HUES6 (cell line): ENCODE results near the gene HOXC10.
A peak's percentile ranks its signal among the peaks of the same experiment; 100 is the strongest.

Source experiments
- H3K27ac ChIP-seq: 2 replicates; pipeline ENCODE4 v1.7.0; 2013; ENCODE audit warnings: low read depth, mild to moderate bottlenecking, low read length, inconsistent platforms
- H3K27me3 ChIP-seq: 2 replicates; pipeline ENCODE4 v1.6.1; 2013; ENCODE audit warnings: low read length; ENCODE audit not compliant: control insufficient read depth, insufficient read depth
- H3K36me3 ChIP-seq: 2 replicates; pipeline ENCODE4 v1.6.1; 2013; ENCODE audit warnings: low read length; ENCODE audit not compliant: control insufficient read depth, insufficient read depth
- H3K4me1 ChIP-seq: 2 replicates; pipeline ENCODE4 v1.6.1; 2013; ENCODE audit warnings: low read length; ENCODE audit not compliant: control insufficient read depth, insufficient read depth
- H3K4me3 ChIP-seq: 2 replicates; pipeline ENCODE4 v1.5.1; 2013; ENCODE audit warnings: low read depth, low read length
- H3K9ac ChIP-seq: one replicate; pipeline ENCODE4 v1.6.1; 2013; ENCODE audit warnings: mild to moderate bottlenecking, low read length
- H3K9me3 ChIP-seq: 2 replicates; pipeline ENCODE4 v1.6.1; 2013; ENCODE audit warnings: low read depth, low read length; ENCODE audit not compliant: control insufficient read depth, insufficient read depth

The HOXC10 gene

DNA sequence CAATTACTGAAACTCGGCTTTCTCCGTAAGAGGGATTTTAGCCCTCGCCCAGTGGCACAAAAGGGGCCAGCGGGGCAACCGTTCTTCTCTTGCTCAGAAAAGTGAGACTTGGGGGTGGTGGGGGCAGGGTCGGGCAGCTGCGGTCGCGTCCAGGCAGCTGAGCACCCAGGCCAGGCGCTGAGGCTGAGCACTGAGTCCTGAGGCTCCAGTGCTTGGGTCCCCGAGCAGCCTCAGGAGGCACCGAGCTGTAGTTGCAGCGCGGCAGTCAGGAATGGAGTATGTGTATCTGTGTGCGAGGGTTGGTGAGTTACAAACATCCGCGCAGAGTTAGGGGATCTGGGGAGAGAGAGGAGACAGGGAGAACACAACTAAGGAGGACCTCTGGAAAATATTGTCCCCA is 39.2 kb downstream of the HOXC10 start:
- Histone ChIP-seq H3K27ac (no peak overlapping the region), H3K36me3 (no peaks in the 10 kb centered on the region), H3K4me3 (no peak overlapping the region; the same call in 1 of the 2 replicates), H3K9ac (peak overlapping the region; percentile 60), H3K9me3 (no peaks in the 10 kb centered on the region), H3K4me1 (peaks cover 19% of the 10 kb centered on the region; the same call in 1 of the 2 replicates), H3K27me3 (peaks cover 100% of the 10 kb centered on the region)

DNA sequence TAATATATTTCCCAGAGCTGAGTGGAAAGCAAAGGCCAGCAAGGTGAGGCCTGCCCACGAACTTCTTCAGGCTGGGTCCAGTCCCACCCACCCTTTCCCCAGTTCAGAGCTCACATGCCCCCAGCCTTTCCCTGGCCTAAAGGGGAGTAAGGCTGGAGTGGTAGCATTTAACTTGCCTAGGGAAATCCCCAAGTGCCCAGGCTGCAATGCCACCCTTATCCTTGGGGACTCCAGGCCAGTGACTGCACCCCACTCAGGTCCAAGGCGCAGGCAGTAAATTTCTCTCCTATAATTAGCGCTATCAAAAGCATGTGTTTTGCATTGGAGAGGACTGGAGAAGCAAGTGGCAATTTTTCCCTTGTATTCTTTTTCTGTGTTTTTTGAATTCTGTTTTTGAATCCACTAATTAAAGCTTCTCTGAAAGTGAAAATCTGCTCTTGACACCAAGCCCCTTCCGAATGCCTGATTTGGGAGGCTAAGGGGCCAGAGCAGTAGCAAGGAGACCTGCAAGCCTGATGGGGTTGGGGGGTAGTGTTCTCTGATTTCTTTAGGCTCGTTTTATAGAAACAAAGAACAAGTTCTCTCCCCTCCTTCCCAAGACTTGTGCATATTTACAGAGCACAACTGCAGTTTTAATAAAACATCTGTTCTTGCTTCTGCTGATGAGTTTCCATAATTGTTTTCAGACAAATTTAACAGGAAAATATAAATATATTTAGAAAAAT is 39.8 kb downstream of the HOXC10 start:
- peak overlapping the region; percentile 60 for H3K9ac ChIP-seq
- no peaks in the 10 kb centered on the region for H3K9me3 ChIP-seq
- peaks cover 100% of the 10 kb centered on the region for H3K27me3 ChIP-seq
- H3K27ac ChIP-seq, result no peak overlapping the region
- no peaks in the 10 kb centered on the region for H3K36me3 ChIP-seq
- H3K4me3 ChIP-seq, result no peak overlapping the region
- peaks cover 23% of the 10 kb centered on the region for H3K4me1 ChIP-seq

DNA sequence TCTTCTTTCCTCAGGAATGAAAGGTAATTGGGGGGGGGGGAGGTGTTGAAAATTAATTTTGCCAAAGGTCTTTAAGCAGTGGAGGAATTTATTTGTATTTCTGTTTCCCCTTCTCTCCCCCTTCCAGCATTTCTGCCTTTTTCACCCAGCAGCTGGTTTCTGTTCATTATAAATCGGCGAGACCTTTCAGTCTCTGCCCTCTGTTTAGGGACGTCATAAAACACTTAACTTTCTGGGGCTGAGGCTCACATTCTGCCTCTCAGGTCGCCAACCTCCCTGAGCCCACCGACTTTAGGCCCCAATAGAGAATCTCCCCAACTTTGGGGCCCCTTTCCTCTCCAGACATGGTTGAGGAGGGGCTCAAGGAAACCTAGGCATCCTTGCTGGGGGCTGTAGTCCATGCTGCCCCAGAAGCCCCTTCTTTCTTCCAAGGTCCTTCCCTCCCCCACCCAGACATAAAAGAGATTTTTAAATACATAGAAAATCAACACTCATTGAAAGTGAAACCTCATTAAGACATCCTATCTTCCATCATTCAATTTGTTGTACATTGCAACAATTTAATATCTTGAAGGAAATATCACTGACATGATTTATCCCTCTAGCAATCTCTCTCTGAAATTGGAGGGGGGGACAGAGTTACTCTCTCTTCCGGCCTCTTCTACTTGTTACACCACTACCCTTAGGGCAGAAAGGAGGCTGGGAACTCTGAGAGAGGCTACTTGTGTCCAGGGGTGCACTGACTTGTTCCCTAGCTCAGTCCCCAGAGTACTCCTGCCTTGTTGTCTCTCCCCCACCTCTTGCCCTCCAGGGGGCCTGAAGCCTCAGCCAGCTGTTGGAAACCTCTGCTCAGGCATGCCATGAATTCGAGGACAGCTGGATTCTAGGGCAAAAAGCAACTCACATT is 40.8 kb downstream of the HOXC10 start:
- Histone ChIP-seq H3K27ac (no peak overlapping the region; the same call in 1 of the 2 replicates), H3K9me3 (no peaks in the 10 kb centered on the region), H3K4me1 (peaks cover 21% of the 10 kb centered on the region), H3K9ac (peak overlapping the region; percentile 68), H3K36me3 (no peaks in the 10 kb centered on the region), H3K4me3 (no peak overlapping the region), H3K27me3 (peaks cover 100% of the 10 kb centered on the region)

DNA sequence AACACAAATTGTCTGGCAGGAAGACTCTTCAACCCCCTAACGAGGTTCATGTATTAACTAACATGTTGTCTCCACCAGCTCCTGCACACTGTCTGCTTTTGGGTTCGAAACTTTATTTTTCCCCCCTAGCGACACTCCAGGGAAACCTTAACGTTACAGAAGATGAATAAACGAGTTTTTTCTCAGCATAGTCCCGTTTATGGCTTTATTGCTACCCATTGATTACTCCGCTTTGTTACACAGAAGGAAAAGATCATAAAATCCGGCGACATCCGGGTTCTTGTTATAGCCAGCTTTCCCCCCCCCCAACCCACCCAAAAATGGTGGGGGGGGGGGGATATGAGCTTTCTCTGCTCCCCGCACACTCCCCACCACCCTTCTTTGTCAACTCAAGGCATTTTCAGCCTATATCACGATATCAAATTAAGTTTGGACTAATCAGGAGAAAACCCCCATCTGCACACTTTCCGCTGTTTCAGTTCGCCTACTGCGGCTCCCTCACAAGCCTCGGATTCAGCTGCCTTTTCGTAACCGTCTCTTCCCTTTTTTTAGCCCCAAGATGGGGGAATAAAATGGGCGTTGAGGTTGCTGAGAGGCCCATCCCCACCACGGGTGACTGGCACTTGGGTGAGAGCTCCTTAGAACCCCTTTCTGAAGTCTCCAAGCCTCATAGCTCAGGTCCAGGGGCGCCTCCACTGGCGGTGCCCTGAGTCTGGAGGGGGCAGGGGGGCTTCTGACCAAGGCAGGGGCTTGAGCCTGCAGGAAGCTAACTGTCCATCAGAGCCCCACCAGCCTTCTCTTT is 41.9 kb downstream of the HOXC10 start:
- Histone ChIP-seq H3K9ac (peak overlapping the region; percentile 78), H3K27ac (no peak overlapping the region)

DNA sequence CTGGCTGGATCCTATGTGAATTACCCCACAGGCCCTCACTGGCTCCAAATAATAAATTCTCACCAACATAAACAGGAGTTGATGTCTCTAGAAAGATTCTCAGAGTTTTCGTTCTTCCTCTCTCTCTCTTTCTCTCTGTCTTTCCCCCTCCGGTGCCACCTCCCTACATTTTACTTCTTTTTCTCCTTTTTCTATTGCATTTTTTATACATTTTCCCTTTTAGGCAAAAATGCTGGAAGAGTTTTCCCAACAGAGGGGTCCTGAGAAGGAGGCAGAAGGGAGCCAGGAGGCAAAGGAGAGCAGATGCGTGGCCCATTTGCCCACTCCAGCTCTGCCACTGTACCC is 42.5 kb downstream of the HOXC10 start:
- H3K27ac ChIP-seq, result no peak overlapping the region
- H3K9ac ChIP-seq, result peak overlapping the region; percentile 78
- H3K4me3 ChIP-seq, result peak overlapping the region; percentile 8; the same call in 1 of the 2 replicates
- peaks cover 28% of the 10 kb centered on the region for H3K4me1 ChIP-seq
- H3K9me3 ChIP-seq, result no peaks in the 10 kb centered on the region
- no peaks in the 10 kb centered on the region for H3K36me3 ChIP-seq
- H3K27me3 ChIP-seq, result peaks cover 100% of the 10 kb centered on the region

More for the DNA sequence above, 41.9 kb downstream of the HOXC10 start:
- Histone ChIP-seq H3K36me3 (no peaks in the 10 kb centered on the region), H3K4me1 (peaks cover 27% of the 10 kb centered on the region), H3K9me3 (no peaks in the 10 kb centered on the region), H3K27me3 (peaks cover 100% of the 10 kb centered on the region), H3K4me3 (peak overlapping the region; percentile 8; the same call in 1 of the 2 replicates)

DNA sequence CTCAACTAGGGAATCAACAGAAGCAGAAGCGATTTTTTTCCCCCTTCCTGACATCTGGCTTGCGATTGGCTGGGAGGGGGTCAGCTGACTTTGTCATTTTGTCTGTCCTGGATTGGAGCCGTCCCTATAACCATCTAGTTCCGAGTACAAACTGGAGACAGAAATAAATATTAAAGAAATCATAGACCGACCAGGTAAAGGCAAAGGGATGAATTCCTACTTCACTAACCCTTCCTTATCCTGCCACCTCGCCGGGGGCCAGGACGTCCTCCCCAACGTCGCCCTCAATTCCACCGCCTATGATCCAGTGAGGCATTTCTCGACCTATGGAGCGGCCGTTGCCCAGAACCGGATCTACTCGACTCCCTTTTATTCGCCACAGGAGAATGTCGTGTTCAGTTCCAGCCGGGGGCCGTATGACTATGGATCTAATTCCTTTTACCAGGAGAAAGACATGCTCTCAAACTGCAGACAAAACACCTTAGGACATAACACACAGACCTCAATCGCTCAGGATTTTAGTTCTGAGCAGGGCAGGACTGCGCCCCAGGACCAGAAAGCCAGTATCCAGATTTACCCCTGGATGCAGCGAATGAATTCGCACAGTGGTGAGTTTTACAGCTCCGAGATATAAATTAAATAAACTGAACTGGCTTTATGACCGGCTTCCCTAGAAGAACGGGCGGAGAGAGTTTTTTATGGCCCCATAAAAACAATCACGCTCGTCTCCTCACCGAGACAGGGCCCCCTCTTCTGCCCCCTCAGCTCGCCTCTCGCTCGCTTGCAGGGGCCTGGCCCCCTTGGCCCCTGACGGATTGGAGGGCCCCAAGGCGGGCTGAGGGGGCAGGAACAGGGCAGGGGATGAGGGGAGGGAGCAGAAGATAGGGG is 43.6 kb downstream of the HOXC10 start, which contains the start of gene HOXC6:
Gene HOXC6, plus strand, starts transcription at position 127 of the 888 bp plus-strand sequence. Its CDS starts 82 bp downstream, at position 209.
- Histone ChIP-seq H3K36me3 (no peaks in the 10 kb centered on the region), H3K9me3 (no peaks in the 10 kb centered on the region), H3K4me3 (peak within 1 kb of the TSS; percentile 33; the same call in 1 of the 2 replicates), H3K4me1 (peaks cover 37% of the 10 kb centered on the region), H3K27ac (no peak within 1 kb of the TSS), H3K9ac (peak within 1 kb of the TSS; percentile 80), H3K27me3 (peaks cover 100% of the 10 kb centered on the region)

DNA sequence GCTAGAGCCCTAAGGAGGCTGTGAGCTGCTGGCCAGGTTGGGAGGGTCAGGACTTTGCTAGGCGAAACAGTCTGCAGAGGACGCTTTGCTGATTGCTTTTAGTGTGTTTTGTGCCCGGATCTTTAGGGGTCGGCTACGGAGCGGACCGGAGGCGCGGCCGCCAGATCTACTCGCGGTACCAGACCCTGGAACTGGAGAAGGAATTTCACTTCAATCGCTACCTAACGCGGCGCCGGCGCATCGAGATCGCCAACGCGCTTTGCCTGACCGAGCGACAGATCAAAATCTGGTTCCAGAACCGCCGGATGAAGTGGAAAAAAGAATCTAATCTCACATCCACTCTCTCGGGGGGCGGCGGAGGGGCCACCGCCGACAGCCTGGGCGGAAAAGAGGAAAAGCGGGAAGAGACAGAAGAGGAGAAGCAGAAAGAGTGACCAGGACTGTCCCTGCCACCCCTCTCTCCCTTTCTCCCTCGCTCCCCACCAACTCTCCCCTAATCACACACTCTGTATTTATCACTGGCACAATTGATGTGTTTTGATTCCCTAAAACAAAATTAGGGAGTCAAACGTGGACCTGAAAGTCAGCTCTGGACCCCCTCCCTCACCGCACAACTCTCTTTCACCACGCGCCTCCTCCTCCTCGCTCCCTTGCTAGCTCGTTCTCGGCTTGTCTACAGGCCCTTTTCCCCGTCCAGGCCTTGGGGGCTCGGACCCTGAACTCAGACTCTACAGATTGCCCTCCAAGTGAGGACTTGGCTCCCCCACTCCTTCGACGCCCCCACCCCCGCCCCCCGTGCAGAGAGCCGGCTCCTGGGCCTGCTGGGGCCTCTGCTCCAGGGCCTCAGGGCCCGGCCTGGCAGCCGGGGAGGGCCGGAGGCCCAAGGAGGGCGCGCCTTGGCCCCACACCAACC is 44.8 kb downstream of the HOXC10 start:
- H3K9ac ChIP-seq, result peak overlapping the region; percentile 80
- no peaks in the 10 kb centered on the region for H3K36me3 ChIP-seq
- no peaks in the 10 kb centered on the region for H3K9me3 ChIP-seq
- H3K27ac ChIP-seq, result no peak overlapping the region; the same call in 1 of the 2 replicates
- H3K27me3 ChIP-seq, result peaks cover 100% of the 10 kb centered on the region
- H3K4me3 ChIP-seq, result peak overlapping the region; percentile 40; the same call in 1 of the 2 replicates
- H3K4me1 ChIP-seq, result peaks cover 37% of the 10 kb centered on the region

DNA sequence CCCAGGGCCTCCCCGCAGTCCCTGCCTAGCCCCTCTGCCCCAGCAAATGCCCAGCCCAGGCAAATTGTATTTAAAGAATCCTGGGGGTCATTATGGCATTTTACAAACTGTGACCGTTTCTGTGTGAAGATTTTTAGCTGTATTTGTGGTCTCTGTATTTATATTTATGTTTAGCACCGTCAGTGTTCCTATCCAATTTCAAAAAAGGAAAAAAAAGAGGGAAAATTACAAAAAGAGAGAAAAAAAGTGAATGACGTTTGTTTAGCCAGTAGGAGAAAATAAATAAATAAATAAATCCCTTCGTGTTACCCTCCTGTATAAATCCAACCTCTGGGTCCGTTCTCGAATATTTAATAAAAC is 45.5 kb downstream of the HOXC10 start:
- Histone ChIP-seq H3K9me3 (no peaks in the 10 kb centered on the region), H3K4me3 (peak overlapping the region; percentile 41; the same call in 1 of the 2 replicates), H3K27ac (no peak overlapping the region), H3K9ac (peak overlapping the region; percentile 5), H3K27me3 (peaks cover 100% of the 10 kb centered on the region), H3K36me3 (no peaks in the 10 kb centered on the region), H3K4me1 (peaks cover 37% of the 10 kb centered on the region)

DNA sequence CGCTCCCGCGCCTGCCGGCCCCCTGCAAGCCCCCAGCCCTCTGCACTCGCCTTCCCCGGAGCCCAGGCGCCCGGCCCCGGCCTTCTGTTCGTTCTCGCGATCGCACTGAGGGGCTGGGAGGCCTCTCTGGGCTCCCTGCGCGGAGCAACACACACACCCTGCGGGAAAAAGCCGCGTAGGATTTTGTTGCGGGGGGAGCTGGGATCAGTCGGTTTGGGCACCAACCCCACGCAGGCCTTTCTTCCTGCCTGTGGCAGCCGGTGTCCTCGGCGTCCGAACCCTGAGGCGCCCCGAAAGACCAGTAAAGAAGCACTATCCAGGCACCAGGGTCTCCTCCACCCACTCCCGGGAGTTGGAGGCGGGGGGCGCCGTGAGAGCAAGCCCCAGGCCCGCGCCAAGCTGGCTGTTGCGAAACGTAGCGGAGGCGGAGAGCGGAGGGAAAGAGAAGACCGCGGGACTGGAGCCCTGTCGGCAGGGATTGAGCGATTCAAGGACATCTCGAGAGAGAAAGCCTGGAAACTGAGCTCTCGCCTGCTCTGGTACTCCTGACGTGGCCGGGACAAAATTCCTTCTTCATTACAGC is 46.0 kb downstream of the HOXC10 start:
- Histone ChIP-seq H3K36me3 (no peaks in the 10 kb centered on the region), H3K9me3 (no peaks in the 10 kb centered on the region), H3K27ac (no peak overlapping the region; the same call in 1 of the 2 replicates), H3K4me1 (peaks cover 35% of the 10 kb centered on the region), H3K9ac (peak overlapping the region; percentile 56), H3K27me3 (peaks cover 100% of the 10 kb centered on the region), H3K4me3 (peak overlapping the region; percentile 41; the same call in 1 of the 2 replicates)
